Measurements from ENCODE around the gene SLC7A1.

SLC7A1 gene

DNA sequence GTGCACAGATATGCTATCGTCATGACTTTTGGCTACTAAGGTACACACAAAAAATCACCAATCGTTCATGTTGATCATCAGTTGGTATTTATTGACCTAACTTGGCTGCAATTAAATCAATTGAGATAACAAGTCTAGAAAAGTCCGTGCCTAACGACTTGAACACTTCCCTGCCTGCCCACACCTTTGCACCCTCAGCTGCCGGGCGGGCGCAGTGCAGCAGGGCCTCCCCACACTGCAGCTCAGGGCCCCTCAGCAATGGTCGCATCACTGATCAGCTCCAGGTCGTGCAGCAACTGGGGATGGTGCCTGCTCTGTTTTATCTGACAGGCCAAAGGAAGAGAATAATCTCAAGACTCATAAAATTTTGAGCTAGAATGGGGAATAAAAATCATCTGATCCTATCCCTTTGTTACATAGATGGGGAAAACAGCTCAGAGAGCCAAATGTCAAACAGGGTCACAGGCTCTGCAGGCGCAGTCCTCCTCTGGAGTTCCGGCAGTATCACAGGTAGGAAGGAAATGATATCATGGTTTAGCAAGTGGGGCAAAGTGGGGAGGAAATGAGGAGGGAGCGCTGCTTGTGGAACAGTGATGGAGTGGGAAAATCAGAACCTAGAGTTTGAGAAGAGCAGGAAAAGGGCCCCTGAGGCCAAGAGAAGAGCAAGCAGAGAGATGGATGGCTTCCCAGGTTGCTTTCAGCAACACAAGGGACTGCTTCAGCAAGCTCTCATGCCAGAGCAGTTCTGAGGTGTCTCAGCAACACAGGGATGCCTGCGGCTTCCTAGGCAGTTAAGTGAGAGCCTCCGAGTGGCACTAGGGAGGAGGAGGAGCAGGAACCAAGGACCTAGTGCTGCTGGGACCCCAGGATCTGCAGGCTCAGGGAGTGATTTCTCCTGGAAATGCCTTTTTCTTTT, 57.5 kb downstream of the SLC7A1 start:
- TF ChIP-seq, protein P1, sequence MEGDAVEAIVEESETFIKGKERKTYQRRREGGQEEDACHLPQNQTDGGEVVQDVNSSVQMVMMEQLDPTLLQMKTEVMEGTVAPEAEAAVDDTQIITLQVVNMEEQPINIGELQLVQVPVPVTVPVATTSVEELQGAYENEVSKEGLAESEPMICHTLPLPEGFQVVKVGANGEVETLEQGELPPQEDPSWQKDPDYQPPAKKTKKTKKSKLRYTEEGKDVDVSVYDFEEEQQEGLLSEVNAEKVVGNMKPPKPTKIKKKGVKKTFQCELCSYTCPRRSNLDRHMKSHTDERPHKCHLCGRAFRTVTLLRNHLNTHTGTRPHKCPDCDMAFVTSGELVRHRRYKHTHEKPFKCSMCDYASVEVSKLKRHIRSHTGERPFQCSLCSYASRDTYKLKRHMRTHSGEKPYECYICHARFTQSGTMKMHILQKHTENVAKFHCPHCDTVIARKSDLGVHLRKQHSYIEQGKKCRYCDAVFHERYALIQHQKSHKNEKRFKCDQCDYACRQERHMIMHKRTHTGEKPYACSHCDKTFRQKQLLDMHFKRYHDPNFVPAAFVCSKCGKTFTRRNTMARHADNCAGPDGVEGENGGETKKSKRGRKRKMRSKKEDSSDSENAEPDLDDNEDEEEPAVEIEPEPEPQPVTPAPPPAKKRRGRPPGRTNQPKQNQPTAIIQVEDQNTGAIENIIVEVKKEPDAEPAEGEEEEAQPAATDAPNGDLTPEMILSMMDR (IDR thresholded peaks at IDR 0.05; ENCODE audit: low read depth, low read length): no peak
- no peak for DNase-seq (ENCODE audit: low read depth in 2 of 2)
- H3K4me3 ChIP-seq (replicated peaks in 1 of 2; ENCODE audit: low read depth in 2 of 2, low read length in 2 of 2): no peak overlapping the region

GRCh38 chr13:29536853-29537252, 58.6 kb downstream of the SLC7A1 start:
- DNase-seq (ENCODE audit: low read depth in 2 of 2): no peak
- TF ChIP-seq, protein P1 (IDR thresholded peaks at IDR 0.05; ENCODE audit: low read depth, low read length): no peak
- no peak overlapping the region for H3K4me3 ChIP-seq (replicated peaks in 1 of 2; ENCODE audit: low read depth in 2 of 2, low read length in 2 of 2)

- DNase-seq (ENCODE audit: low read depth in 2 of 2): no peak
- TF ChIP-seq, protein P1 (IDR thresholded peaks at IDR 0.05; ENCODE audit: low read depth, low read length): no peak
Measured at GRCh38 chr13:29535663-29536655, 59.5 kb downstream of the SLC7A1 start.

DNA sequence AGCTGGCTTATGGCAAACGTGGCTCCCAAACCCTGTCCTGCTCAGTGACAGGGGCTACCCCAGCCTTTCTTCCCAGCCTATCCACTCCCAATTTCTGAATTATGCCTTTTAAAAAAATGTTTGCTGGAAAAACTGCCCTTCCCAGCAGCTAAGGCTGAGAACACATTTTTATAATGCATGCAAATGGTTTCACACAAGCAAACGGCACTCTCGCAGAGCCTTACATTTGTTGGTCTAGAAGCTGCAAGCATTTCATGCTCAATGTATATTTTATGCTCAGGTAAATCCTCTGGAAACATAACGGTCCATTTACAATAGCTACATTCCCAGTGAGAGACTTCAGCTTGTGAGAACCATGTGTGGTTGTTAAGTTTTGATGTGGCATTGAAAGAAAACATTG, 61.4 kb downstream of the SLC7A1 start:
- no peak for DNase-seq (ENCODE audit: low read depth in 2 of 2)
- TF ChIP-seq, protein P1 (IDR thresholded peaks at IDR 0.05; ENCODE audit: low read depth, low read length): no peak
- H3K4me3 ChIP-seq (replicated peaks in 1 of 2; ENCODE audit: low read depth in 2 of 2, low read length in 2 of 2): no peak overlapping the region

More at GRCh38 chr13:29535663-29536655, 59.5 kb downstream of the SLC7A1 start:
- H3K4me3 ChIP-seq (replicated peaks in 1 of 2; ENCODE audit: low read depth in 2 of 2, low read length in 2 of 2): no peak overlapping the region

DNA sequence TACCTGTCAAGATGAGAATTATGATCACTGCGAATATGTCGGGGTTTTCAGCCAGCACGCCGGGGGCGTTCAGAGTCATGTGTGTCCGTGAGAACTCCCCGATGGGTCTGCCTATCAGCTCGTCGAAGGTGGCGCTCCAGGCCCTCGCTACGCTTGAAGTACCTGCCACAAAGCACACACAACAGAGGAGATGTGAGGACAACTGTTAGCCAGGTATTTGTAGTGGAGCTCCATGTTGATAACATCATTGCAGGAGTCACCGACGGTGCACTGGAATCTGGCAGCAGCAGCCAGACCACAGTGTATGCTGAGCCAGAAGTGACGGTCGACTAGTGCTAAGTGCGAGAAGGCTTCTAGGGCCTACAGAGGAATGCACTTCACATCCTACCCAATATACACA, 62.7 kb downstream of the SLC7A1 start:
- TF ChIP-seq, protein P1 (IDR thresholded peaks at IDR 0.05; ENCODE audit: low read depth, low read length): no peak
- DNase-seq (ENCODE audit: low read depth in 2 of 2): no peak

GRCh38 chr13:29532116-29532515, 63.4 kb downstream of the SLC7A1 start:
- DNase-seq (ENCODE audit: low read depth in 2 of 2): no peak
- no peak overlapping the region for H3K4me3 ChIP-seq (replicated peaks in 1 of 2; ENCODE audit: low read depth in 2 of 2, low read length in 2 of 2)
- TF ChIP-seq, protein P1 (IDR thresholded peaks at IDR 0.05; ENCODE audit: low read depth, low read length): no peak

More for the DNA sequence above, 62.7 kb downstream of the SLC7A1 start:
- no peak overlapping the region for H3K4me3 ChIP-seq (replicated peaks in 1 of 2; ENCODE audit: low read depth in 2 of 2, low read length in 2 of 2)

Measured in cardiac fibroblast (primary cell).